HL-60 (cell line): Measurements from ENCODE around the gene RAMP3.

Experiments
- CTCF ChIP-seq: IDR thresholded peaks from one replicate; pipeline ENCODE4 v1.5.1; 2011; ENCODE audit warnings: low read length, control low read depth, inconsistent platforms; ENCODE audit not compliant: insufficient read depth
- GABPA ChIP-seq: IDR thresholded peaks from 2 replicates; pipeline ENCODE4 v1.6.1; 2012; ENCODE audit warnings: low read depth
- POLR2AphosphoS5 ChIP-seq: IDR thresholded peaks from 2 replicates; pipeline ENCODE4 v1.6.1; 2012; ENCODE audit warnings: low read depth
- REST ChIP-seq: IDR thresholded peaks from 2 replicates; pipeline ENCODE4 v1.6.1; 2012; ENCODE audit warnings: low read depth; ENCODE audit not compliant: insufficient replicate concordance
- SPI1 ChIP-seq: IDR thresholded peaks from 2 replicates; pipeline ENCODE4 v1.6.1; 2012; ENCODE audit warnings: low read depth, mild to moderate bottlenecking, borderline replicate concordance

GRCh38 chr7:45108863-45109262, 48.7 kb upstream of the RAMP3 start:
- TF ChIP-seq POLR2AphosphoS5 (no peak), CTCF (no peak), SPI1 (no peak), REST (no peak), GABPA (no peak)
